ENCODE measurements around the gene TRIP11.

DNA sequence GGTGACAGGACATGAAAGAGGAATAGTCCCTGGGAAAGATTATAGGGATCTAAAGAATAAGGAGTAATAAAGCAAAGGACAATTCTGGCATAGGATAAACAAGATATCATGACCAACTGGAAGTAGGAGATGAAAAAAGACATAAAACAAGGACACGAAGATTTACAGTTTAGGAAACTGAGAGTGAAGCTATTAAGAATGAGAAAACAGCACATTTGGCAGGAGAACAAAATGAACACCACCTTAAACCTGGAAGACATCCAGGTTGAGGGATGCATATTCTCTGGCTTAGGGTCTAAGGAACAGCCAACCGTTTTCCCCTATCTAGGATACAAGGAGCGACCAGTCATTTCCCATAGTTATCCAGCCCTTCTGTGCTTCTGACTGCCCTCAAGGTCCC is 1.9 kb downstream of the TRIP11 start:
- TF ChIP-seq, protein P1, sequence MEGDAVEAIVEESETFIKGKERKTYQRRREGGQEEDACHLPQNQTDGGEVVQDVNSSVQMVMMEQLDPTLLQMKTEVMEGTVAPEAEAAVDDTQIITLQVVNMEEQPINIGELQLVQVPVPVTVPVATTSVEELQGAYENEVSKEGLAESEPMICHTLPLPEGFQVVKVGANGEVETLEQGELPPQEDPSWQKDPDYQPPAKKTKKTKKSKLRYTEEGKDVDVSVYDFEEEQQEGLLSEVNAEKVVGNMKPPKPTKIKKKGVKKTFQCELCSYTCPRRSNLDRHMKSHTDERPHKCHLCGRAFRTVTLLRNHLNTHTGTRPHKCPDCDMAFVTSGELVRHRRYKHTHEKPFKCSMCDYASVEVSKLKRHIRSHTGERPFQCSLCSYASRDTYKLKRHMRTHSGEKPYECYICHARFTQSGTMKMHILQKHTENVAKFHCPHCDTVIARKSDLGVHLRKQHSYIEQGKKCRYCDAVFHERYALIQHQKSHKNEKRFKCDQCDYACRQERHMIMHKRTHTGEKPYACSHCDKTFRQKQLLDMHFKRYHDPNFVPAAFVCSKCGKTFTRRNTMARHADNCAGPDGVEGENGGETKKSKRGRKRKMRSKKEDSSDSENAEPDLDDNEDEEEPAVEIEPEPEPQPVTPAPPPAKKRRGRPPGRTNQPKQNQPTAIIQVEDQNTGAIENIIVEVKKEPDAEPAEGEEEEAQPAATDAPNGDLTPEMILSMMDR (conservative IDR thresholded peaks at IDR 0.05) = no peak
- TF ChIP-seq ZFX (IDR thresholded peaks at IDR 0.05) = no peak

All from C4-2B (cell line).